Epithelial cell of alveolus of lung (primary cell): ENCODE data around the gene REXO5. TPM values are rescaled to one million over a fixed set of nuclear protein-coding genes. Genes with fewer than 3 reads are reported as not detected.

Experiments
- total RNA-seq: library from RNA; depleted of rRNA; stranded (reverse); fragments of >200 nt; gene quantifications from 2 replicates; pipeline ENCODE4 v1.2.1, GENCODE V29; 2015

The REXO5 gene, protein sequence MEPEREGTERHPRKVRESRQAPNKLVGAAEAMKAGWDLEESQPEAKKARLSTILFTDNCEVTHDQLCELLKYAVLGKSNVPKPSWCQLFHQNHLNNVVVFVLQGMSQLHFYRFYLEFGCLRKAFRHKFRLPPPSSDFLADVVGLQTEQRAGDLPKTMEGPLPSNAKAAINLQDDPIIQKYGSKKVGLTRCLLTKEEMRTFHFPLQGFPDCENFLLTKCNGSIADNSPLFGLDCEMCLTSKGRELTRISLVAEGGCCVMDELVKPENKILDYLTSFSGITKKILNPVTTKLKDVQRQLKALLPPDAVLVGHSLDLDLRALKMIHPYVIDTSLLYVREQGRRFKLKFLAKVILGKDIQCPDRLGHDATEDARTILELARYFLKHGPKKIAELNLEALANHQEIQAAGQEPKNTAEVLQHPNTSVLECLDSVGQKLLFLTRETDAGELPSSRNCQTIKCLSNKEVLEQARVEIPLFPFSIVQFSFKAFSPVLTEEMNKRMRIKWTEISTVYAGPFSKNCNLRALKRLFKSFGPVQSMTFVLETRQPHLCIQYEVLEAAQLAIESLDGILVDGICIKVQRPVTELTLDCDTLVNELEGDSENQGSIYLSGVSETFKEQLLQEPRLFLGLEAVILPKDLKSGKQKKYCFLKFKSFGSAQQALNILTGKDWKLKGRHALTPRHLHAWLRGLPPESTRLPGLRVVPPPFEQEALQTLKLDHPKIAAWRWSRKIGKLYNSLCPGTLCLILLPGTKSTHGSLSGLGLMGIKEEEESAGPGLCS
- 2.6 and 2.7 TPM in 2 replicates for total RNA-seq

DNA sequence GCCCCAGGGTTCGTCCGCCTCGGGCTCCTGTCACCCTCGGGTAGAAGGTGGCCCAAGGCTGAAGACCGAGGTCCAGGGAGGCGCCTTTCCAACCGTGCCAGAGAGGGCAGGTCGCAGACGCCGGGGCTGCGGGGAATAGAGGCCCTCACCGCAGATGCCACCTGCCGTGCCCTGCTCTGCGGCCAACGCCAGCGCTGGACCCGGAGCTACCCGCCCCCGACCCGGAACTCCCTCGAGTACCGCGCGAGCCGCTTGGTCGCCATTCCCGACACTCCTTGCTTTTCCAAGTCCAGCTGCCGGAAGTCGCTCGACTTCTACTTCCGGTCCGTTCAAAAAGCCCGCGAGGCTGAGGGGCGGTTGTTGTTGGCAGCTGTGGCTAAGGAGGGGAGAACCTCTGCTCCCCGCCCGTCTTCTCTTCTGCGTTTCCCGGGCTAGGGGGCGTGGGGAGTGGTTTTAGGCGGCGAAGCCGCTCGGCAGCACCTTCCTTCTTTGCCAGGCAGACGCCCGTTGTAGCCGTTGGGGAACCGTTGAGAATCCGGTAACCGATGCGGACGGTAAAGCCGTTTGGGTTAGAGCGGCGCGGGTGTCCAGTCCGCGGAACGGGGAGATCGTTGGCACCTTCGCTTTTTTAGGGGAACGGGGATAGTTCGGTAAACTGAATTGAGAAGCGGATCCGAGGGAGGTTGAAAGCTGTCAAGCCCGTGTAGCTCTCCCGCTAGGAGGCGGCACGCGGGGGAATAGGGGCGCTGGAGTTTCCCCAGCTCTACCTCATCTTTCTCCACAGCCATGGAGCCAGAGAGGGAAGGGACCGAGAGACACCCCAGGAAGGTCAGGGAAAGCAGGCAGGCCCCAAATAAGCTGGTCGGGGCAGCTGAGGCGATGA lies at the start of gene REXO5, which contains the start of gene ERI2:
Gene REXO5, plus strand, starts transcription at position 360 of the 883 bp plus-strand sequence. Its CDS starts 427 bp downstream, at position 787.
Gene ERI2, minus strand, starts transcription at position 305 of the 883 bp plus-strand sequence. Its CDS starts 42 bp downstream, at position 263.

GRCh38 chr16:20763461-20764232 lies 42.7 kb upstream of the REXO5 start, which contains the start of gene ACSM3:
Gene ACSM3 (plus strand): TSS chr16:20764014. CDS start chr16:20770035, 6,021 bp downstream.

Other genes with a start within 250 kb of the REXO5 start
- gene ACSM2B, start 230.2 kb upstream of the REXO5 start, total RNA-seq = not detected in 2 replicates
- not detected in 2 replicates for gene ACSM1, start 108.8 kb upstream of the REXO5 start, total RNA-seq
- 40.2 and 45.9 TPM in 2 replicates for gene THUMPD1, start 64.7 kb upstream of the REXO5 start, total RNA-seq
- 0.78 and 2.2 TPM in 2 replicates for gene ACSM3, start 42.5 kb upstream of the REXO5 start, total RNA-seq
- 18.0 and 24.4 TPM in 2 replicates for gene ERI2, start 55 bp upstream of the REXO5 start, total RNA-seq
- gene DCUN1D3, start 93.8 kb downstream of the REXO5 start, total RNA-seq = 7.8 and 18.2 TPM in 2 replicates
- gene LYRM1, start 94.2 kb downstream of the REXO5 start, total RNA-seq = 20.6 and 35.7 TPM in 2 replicates